Suprapubic skin (tissue), 4 donors: ENCODE measurements around the gene STX5. TPM values are rescaled to one million over a fixed set of nuclear protein-coding genes. Genes with fewer than 3 reads are reported as not detected.

Experiments
- DNase-seq, 2 donors: peaks; one replicate each; pipeline ENCODE4 v3.0.0-alpha.2; 2019; ENCODE audit warnings: low spot score in 2 of 2
- H3K27ac ChIP-seq: fragments of 200-600 bp; sonication (generic); one replicate; pipeline ENCODE4 v1.5.1; 2019
- H3K27me3 ChIP-seq: fragments of 200-600 bp; sonication (generic); one replicate; pipeline ENCODE4 v1.5.1; 2019
- H3K36me3 ChIP-seq: fragments of 200-600 bp; sonication (generic); one replicate; pipeline ENCODE4 v1.5.1; 2019
- H3K4me1 ChIP-seq: fragments of 200-600 bp; sonication (generic); one replicate; pipeline ENCODE4 v1.5.1; 2019
- H3K4me3 ChIP-seq: fragments of 200-600 bp; sonication (generic); one replicate; pipeline ENCODE4 v1.5.1; 2019; ENCODE audit warnings: mild to moderate bottlenecking
- H3K9me3 ChIP-seq: fragments of 200-600 bp; sonication (generic); one replicate; pipeline ENCODE4 v1.5.1; 2019
- EP300 ChIP-seq: sonication (generic); formaldehyde crosslinking; IDR thresholded peaks from one replicate; pipeline ENCODE4 v1.6.1; 2017; ENCODE audit warnings: antibody characterized with exemption
- POLR2A ChIP-seq, 2 donors: fragments of 450-650 bp; IDR thresholded peaks; one replicate each; pipeline ENCODE4 v1.6.1; 2017; ENCODE audit warnings: antibody characterized with exemption in 2 of 2, mild to moderate bottlenecking in 2 of 2, moderate library complexity in 2 of 2
- POLR2AphosphoS5 ChIP-seq, 3 donors: sonication (generic); formaldehyde crosslinking; IDR thresholded peaks; one replicate each; pipeline ENCODE4 v1.6.1; 2017; ENCODE audit warnings: antibody characterized with exemption in 3 of 3
- WGBS: methylation state at CpG from one replicate; pipeline ENCODE4 v1.1.5; 2018; 5-methylcytosine and 5-hydroxymethylcytosine counted together
- total RNA-seq, 4 donors: library from RNA; depleted of rRNA; stranded (reverse); fragments of >200 nt; gene quantifications; one replicate each; pipeline ENCODE4 v1.1.0, GENCODE V29; 2016
- TF ChIP-seq, protein P1 (sequence below), 2 donors: fragments of 200-600 bp in 1 of 2; fragments of 450-650 bp in 1 of 2; sonication (generic) in 1 of 2; IDR thresholded peaks; one replicate each; pipeline ENCODE4 v1.5.1; 2016 to 2019; ENCODE audit warnings: antibody characterized with exemption in 2 of 2, mild to moderate bottlenecking in 1 of 2, moderate library complexity in 1 of 2

Gene STX5
- total RNA-seq, 4 donors from 2014 or later = 26.8 to 47.8 (median 43.2) TPM

DNA sequence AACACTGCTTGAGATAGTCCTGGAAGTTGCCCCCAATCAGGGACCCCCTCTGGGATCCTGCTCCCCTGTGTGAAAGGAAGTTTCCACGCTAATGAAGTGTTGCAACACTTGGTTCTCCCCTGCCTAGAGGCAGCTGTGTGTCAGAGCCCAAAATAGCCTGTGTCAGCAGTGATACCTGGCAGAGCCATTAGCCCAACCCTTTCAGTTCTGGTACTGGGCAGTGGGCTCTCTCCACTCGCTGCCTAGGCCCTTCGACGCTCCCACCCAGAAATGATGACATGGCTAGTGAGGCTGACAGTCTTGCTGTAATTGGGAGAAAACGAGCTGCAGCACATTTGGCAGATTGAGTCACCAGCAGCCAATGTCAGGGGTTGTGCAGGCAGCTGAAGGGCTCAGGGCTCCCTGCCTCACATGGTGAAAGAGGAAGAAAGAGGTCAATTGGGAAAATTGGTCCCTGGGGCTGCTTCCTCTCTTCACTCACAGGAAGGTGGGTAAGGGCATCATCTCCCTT lies 25.2 kb downstream of the STX5 start:
- DNase-seq = no peak
- peaks cover 32% of the 10 kb centered on the region for H3K4me1 ChIP-seq
- H3K9me3 ChIP-seq = no peaks in the 10 kb centered on the region
- whole genome bisulfite sequencing = 40% methylated on average over 5 of the region's 5 CpGs
- H3K36me3 ChIP-seq = peaks cover 18% of the 10 kb centered on the region
- H3K27ac ChIP-seq = peak overlapping the region; percentile 91
- H3K4me3 ChIP-seq = no peak overlapping the region
- no peak for TF ChIP-seq POLR2AphosphoS5 (IDR thresholded peaks at IDR 0.05)
- TF ChIP-seq EP300 = no peak
- TF ChIP-seq POLR2A (IDR thresholded peaks at IDR 0.05) = no peak
- TF ChIP-seq, protein P1, sequence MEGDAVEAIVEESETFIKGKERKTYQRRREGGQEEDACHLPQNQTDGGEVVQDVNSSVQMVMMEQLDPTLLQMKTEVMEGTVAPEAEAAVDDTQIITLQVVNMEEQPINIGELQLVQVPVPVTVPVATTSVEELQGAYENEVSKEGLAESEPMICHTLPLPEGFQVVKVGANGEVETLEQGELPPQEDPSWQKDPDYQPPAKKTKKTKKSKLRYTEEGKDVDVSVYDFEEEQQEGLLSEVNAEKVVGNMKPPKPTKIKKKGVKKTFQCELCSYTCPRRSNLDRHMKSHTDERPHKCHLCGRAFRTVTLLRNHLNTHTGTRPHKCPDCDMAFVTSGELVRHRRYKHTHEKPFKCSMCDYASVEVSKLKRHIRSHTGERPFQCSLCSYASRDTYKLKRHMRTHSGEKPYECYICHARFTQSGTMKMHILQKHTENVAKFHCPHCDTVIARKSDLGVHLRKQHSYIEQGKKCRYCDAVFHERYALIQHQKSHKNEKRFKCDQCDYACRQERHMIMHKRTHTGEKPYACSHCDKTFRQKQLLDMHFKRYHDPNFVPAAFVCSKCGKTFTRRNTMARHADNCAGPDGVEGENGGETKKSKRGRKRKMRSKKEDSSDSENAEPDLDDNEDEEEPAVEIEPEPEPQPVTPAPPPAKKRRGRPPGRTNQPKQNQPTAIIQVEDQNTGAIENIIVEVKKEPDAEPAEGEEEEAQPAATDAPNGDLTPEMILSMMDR (IDR thresholded peaks at IDR 0.05) = no peak
- no peaks in the 10 kb centered on the region for H3K27me3 ChIP-seq

DNA sequence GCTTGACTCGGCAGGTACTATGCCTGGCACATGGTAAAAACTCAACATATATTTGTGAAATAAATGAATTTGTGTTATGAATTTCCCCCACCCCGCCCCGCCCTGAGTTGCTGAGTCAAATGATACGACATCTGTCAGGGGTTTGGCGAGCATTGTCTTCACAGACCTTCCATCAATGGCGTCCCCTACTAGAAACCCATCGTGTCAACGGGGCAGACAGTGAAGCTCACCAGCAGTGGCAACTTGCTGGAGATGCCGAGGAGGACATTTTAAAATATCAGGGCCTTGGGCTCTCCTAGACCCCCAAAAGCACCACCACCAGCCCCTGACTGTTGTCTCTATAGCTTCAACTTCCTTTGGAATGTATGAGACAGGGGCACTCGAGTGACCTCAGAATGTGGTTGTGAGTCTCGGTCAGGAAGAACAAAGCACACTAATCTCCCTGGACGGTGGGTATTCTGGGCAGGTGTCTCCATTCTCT lies 25.9 kb downstream of the STX5 start:
- Histone ChIP-seq H3K9me3 (no peaks in the 10 kb centered on the region), H3K36me3 (peaks cover 24% of the 10 kb centered on the region), H3K27ac (peak overlapping the region; percentile 91), H3K27me3 (no peaks in the 10 kb centered on the region), H3K4me1 (peaks cover 32% of the 10 kb centered on the region), H3K4me3 (peak overlapping the region; percentile 90)
- 20% methylated on average over 8 of the region's 12 CpGs for WGBS
- DNase-seq = no peak
- no peak for TF ChIP-seq EP300
- no peak for TF ChIP-seq POLR2A (IDR thresholded peaks at IDR 0.05)
- TF ChIP-seq POLR2AphosphoS5 (IDR thresholded peaks at IDR 0.05) = no peak
- TF ChIP-seq, protein P1 (IDR thresholded peaks at IDR 0.05) = no peak

GRCh38 chr11:62805076-62805892 lies 26.6 kb downstream of the STX5 start, which contains the start of gene NXF1:
Gene NXF1, minus strand, starts transcription at chr11:62805440. Its CDS starts 84 bp downstream, at chr11:62805356.
- H3K27ac ChIP-seq = peak within 1 kb of the TSS; percentile 91
- no peaks in the 10 kb centered on the region for H3K27me3 ChIP-seq
- DNase-seq = peak; percentile 95 to 98
- peaks cover 32% of the 10 kb centered on the region for H3K36me3 ChIP-seq
- H3K4me1 ChIP-seq = peaks cover 32% of the 10 kb centered on the region
- WGBS = under 1% methylated on average over 36 of the region's 77 CpGs
- peak within 1 kb of the TSS; percentile 90 for H3K4me3 ChIP-seq
- no peaks in the 10 kb centered on the region for H3K9me3 ChIP-seq
- TF ChIP-seq POLR2A (IDR thresholded peaks at IDR 0.05) (peak; percentile 99 to 100), POLR2AphosphoS5 (IDR thresholded peaks at IDR 0.05) (peak; percentile 99 to 100 (median 100)), EP300 (no peak)
- TF ChIP-seq, protein P1 (IDR thresholded peaks at IDR 0.05) = peak in 1 of 2 donors; percentile 43

DNA sequence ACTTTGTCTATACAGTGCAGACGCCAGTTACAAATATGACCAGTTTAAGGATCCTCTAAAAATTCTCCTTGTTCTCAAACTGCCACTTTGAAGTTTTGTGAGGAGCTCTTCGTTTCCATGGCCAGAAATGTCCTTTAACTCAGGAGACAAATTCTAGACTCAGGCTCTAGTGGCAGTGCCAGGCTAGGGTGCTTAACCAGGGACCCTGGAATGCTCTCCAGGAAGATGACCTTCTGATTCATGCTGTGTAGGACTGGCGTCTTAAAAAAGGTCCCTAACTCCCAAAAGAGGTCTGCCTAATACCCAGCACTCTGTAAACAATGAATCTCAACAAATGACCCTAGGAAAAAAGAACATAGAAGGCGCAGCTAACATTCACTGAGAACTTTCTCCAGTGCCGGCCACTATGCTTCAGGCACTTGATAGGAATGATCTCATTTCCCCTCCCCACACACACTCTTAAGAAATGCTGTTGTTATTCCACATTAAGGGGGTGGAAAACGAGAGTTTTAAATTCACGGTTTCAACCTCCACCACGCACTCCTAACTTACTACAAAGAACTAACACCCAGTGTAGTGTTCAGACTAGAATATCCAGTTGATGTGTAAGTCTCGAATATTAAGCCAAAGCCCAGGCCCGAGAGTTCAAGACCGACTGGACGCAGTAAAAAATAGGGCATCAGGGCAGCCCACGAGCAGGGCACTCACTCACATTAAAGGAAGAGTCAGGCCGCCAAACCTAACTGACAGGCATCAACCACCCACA lies 27.4 kb downstream of the STX5 start:
- H3K27me3 ChIP-seq = no peaks in the 10 kb centered on the region
- H3K4me1 ChIP-seq = peaks cover 32% of the 10 kb centered on the region
- peaks cover 39% of the 10 kb centered on the region for H3K36me3 ChIP-seq
- TF ChIP-seq POLR2AphosphoS5 (IDR thresholded peaks at IDR 0.05) (no peak), EP300 (no peak), POLR2A (IDR thresholded peaks at IDR 0.05) (no peak)
- TF ChIP-seq, protein P1 (IDR thresholded peaks at IDR 0.05) = no peak
- H3K9me3 ChIP-seq = no peaks in the 10 kb centered on the region
- peak overlapping the region; percentile 91 for H3K27ac ChIP-seq
- H3K4me3 ChIP-seq = peak overlapping the region; percentile 90
- no peak for DNase-seq
- 3% methylated on average over 14 of the region's 14 CpGs for WGBS
